HEK293 (cell line): ENCODE measurements around the gene SCRN2.

ENCODE experiments used
- CTCF ChIA-PET: fragments of 350-600 bp; formaldehyde crosslinking; extraction: SDS; loops from one replicate; lab custom pipeline; 2021; ENCODE audit warnings: antibody characterized with exemption; lab: Yijun Ruan, JAX
- POLR2A ChIA-PET: fragments of 300-600 bp; formaldehyde crosslinking; extraction: SDS; loops from one replicate; lab custom pipeline; 2020; ENCODE audit warnings: antibody characterized with exemption, inconsistent platforms; lab: Yijun Ruan, JAX
- H3K27ac ChIP-seq: fragments of 200-500 bp; sonication (Bioruptor generic); 2 replicates; pipeline ENCODE4 v1.5.1; 2014; ENCODE audit warnings: low read depth, low read length, control low read depth, inconsistent platforms; ENCODE audit errors: extremely low read depth
- H3K36me3 ChIP-seq, 2 experiments: fragments of 200-500 bp in 1 of 2; sonication (Bioruptor generic) in 1 of 2; 1 replicate in 1 of 2; 2 replicates in 1 of 2; pipeline ENCODE4 v1.5.1; 2014 to 2017; ENCODE audit warnings: inconsistent platforms in 2 of 2, low read length in 2 of 2; ENCODE audit not compliant: control insufficient read depth in 2 of 2, insufficient read depth in 1 of 2
- H3K4me1 ChIP-seq: fragments of 200-500 bp; sonication (Bioruptor generic); 2 replicates; pipeline ENCODE4 v1.5.1; 2014; ENCODE audit warnings: mild to moderate bottlenecking, low read length, inconsistent platforms; ENCODE audit not compliant: control insufficient read depth, insufficient read depth
- H3K4me3 ChIP-seq: 2 replicates; pipeline ENCODE4 v1.5.1; 2011; ENCODE audit warnings: low read depth, mild to moderate bottlenecking, control low read depth, low read length, moderate library complexity
- H3K9me3 ChIP-seq: fragments of 200-500 bp; sonication (Bioruptor generic); 2 replicates; pipeline ENCODE4 v1.5.1; 2014; ENCODE audit warnings: low read depth, low read length, inconsistent platforms; ENCODE audit not compliant: control insufficient read depth, insufficient read depth
- GLIS2 ChIP-seq: fragments of 450-650 bp; formaldehyde crosslinking; IDR thresholded peaks from 2 replicates; pipeline ENCODE4 v1.5.1; 2016; ENCODE audit warnings: missing biosample characterization, missing genetic modification characterization
- IKZF3 ChIP-seq: fragments of 450-650 bp; IDR thresholded peaks from 2 replicates; pipeline ENCODE4 v1.5.0; 2018; ENCODE audit warnings: missing biosample characterization, mild to moderate bottlenecking, missing genetic modification characterization, moderate library complexity
- KLF1 ChIP-seq: fragments of 450-650 bp; formaldehyde crosslinking; IDR thresholded peaks from 2 replicates; pipeline ENCODE4 v1.5.1; 2016; ENCODE audit warnings: missing biosample characterization, missing genetic modification characterization
- KLF16 ChIP-seq: fragments of 450-650 bp; formaldehyde crosslinking; IDR thresholded peaks from 2 replicates; pipeline ENCODE4 v1.5.1; 2017; ENCODE audit warnings: missing biosample characterization, missing genetic modification characterization
- OVOL3 ChIP-seq: fragments of 450-650 bp; formaldehyde crosslinking; IDR thresholded peaks from 2 replicates; pipeline ENCODE4 v1.5.1; 2016; ENCODE audit warnings: missing biosample characterization, missing genetic modification characterization
- PRDM1 ChIP-seq: fragments of 450-650 bp; formaldehyde crosslinking; IDR thresholded peaks from 2 replicates; pipeline ENCODE4; 2016; ENCODE audit warnings: missing biosample characterization, missing genetic modification characterization
- SCRT2 ChIP-seq: fragments of 450-650 bp; formaldehyde crosslinking; IDR thresholded peaks from 2 replicates; pipeline ENCODE4 v1.5.1; 2016; ENCODE audit warnings: missing biosample characterization, missing genetic modification characterization
- ZBTB26 ChIP-seq: fragments of 450-650 bp; formaldehyde crosslinking; optimal IDR thresholded peaks from 2 replicates; pipeline ENCODE3; 2016; ENCODE audit warnings: missing biosample characterization, mild to moderate bottlenecking, missing genetic modification characterization
- ZEB2 ChIP-seq: fragments of 450-650 bp; formaldehyde crosslinking; IDR thresholded peaks from 2 replicates; pipeline ENCODE4 v1.5.1; 2016; ENCODE audit warnings: missing biosample characterization, missing genetic modification characterization
- ZFP37 ChIP-seq: fragments of 450-650 bp; formaldehyde crosslinking; IDR thresholded peaks from 2 replicates; pipeline ENCODE4 v1.5.1; 2016; ENCODE audit warnings: missing biosample characterization, missing genetic modification characterization
- ZNF10 ChIP-seq: fragments of 450-650 bp; formaldehyde crosslinking; IDR thresholded peaks from 2 replicates; pipeline ENCODE4 v1.5.1; 2017; ENCODE audit warnings: missing biosample characterization, missing genetic modification characterization
- ZNF132 ChIP-seq: fragments of 450-650 bp; formaldehyde crosslinking; IDR thresholded peaks from 2 replicates; pipeline ENCODE4 v1.5.1; 2017; ENCODE audit warnings: missing biosample characterization, missing genetic modification characterization, borderline replicate concordance
- ZNF175 ChIP-seq: fragments of 450-650 bp; formaldehyde crosslinking; IDR thresholded peaks from 2 replicates; pipeline ENCODE4 v1.5.1; 2016; ENCODE audit warnings: missing biosample characterization, missing genetic modification characterization
- ZNF23 ChIP-seq: fragments of 450-650 bp; formaldehyde crosslinking; IDR thresholded peaks from 2 replicates; pipeline ENCODE4 v1.5.1; 2016; ENCODE audit warnings: missing biosample characterization, missing genetic modification characterization, borderline replicate concordance
- ZNF26 ChIP-seq: fragments of 450-650 bp; formaldehyde crosslinking; IDR thresholded peaks from 2 replicates; pipeline ENCODE4 v1.5.1; 2016; ENCODE audit warnings: missing biosample characterization, missing genetic modification characterization
- ZNF473 ChIP-seq: fragments of 450-650 bp; formaldehyde crosslinking; IDR thresholded peaks from 2 replicates; pipeline ENCODE4 v1.5.1; 2017; ENCODE audit warnings: missing biosample characterization, missing genetic modification characterization
- ZNF510 ChIP-seq: fragments of 450-650 bp; formaldehyde crosslinking; IDR thresholded peaks from 2 replicates; pipeline ENCODE4 v1.5.1; 2018; ENCODE audit warnings: mild to moderate bottlenecking, missing genetic modification characterization, missing biosample characterization; ENCODE audit not compliant: insufficient replicate concordance
- ZNF560 ChIP-seq: fragments of 450-650 bp; formaldehyde crosslinking; IDR thresholded peaks from 2 replicates; pipeline ENCODE4 v1.5.1; 2017; ENCODE audit warnings: missing biosample characterization, missing genetic modification characterization, borderline replicate concordance
- ZNF621 ChIP-seq: fragments of 450-650 bp; formaldehyde crosslinking; IDR thresholded peaks from 2 replicates; pipeline ENCODE4 v1.5.1; 2017; ENCODE audit warnings: missing biosample characterization, missing genetic modification characterization
- ZNF654 ChIP-seq: fragments of 450-650 bp; formaldehyde crosslinking; IDR thresholded peaks from 2 replicates; pipeline ENCODE4 v1.5.1; 2016; ENCODE audit warnings: low read depth, missing biosample characterization, missing genetic modification characterization
- ZNF670 ChIP-seq: fragments of 450-650 bp; formaldehyde crosslinking; IDR thresholded peaks from 2 replicates; pipeline ENCODE4 v1.5.1; 2016; ENCODE audit warnings: missing biosample characterization, missing genetic modification characterization, low read depth
- ZNF76 ChIP-seq: fragments of 450-650 bp; formaldehyde crosslinking; IDR thresholded peaks from 2 replicates; pipeline ENCODE4; 2016; ENCODE audit warnings: low read depth, missing biosample characterization, missing genetic modification characterization, borderline replicate concordance
- ZNF843 ChIP-seq: fragments of 450-650 bp; formaldehyde crosslinking; IDR thresholded peaks from 2 replicates; pipeline ENCODE4 v1.5.1; 2016; ENCODE audit warnings: missing biosample characterization, missing genetic modification characterization

The SCRN2 gene

GRCh38 chr17:47841488-47842291 is 617 bp upstream of the SCRN2 start:
- ChIA-PET CTCF (interaction anchor here (0.6 to 19.4 kb wide), 26 partner anchors 10 to 1179 kb away, joined by 3 to 837 read pairs (median 5); partner anchors contain the start of genes CDK5RAP3, LRRC46, MRPL10 and PNPO), POLR2A (interaction anchor here (0.7 to 2.6 kb wide), 15 partner anchors 9 to 207 kb away, joined by 3 to 35 read pairs (median 5); partner anchors contain the start of genes CDK5RAP3, LRRC46, MRPL10 and NFE2L1)
- TF ChIP-seq ZNF510 (tag by site-specific recombination) = no peak
- TF ChIP-seq PRDM1 (tag by site-specific recombination) = peak; percentile 69
- TF ChIP-seq IKZF3 (tag by site-specific recombination) = 0 out of 2 replicates have a peak, but pooled peaks have one; percentile 33
- no peaks in the 10 kb centered on the region; the same call in 1 of the 2 replicates for H3K4me1 ChIP-seq
- H3K4me3 ChIP-seq = no peak overlapping the region
- peaks cover 0 to 29% of the 10 kb centered on the region in 2 experiments; a peak in 1 of 3 replicates for H3K36me3 ChIP-seq
- no peak overlapping the region for H3K27ac ChIP-seq
- no peaks in the 10 kb centered on the region for H3K9me3 ChIP-seq

GRCh38 chr17:47840001-47840741 is 902 bp downstream of the SCRN2 start:
- Histone ChIP-seq H3K4me3 (peak overlapping the region; percentile 82), H3K4me1 (no peaks in the 10 kb centered on the region; the same call in 1 of the 2 replicates), H3K36me3 (peaks cover 0 to 44% of the 10 kb centered on the region in 2 experiments; a peak in 1 of 3 replicates), H3K27ac (peak overlapping the region; percentile 24; the same call in 1 of the 2 replicates), H3K9me3 (no peaks in the 10 kb centered on the region)
- ChIA-PET CTCF (interaction anchor here (0.6 to 19.4 kb wide), 18 partner anchors 9 to 770 kb away, joined by 3 to 837 read pairs (median 6); partner anchors contain the start of genes CDK5RAP3, LRRC46, MRPL10 and OSBPL7), POLR2A (interaction anchor here (0.7 to 2.6 kb wide), 10 partner anchors 9 to 208 kb away, joined by 3 to 35 read pairs (median 8); partner anchors contain the start of genes CDK5RAP3, LRRC46, MRPL10 and NFE2L1)
- TF ChIP-seq SCRT2 (peak; percentile 55), ZNF560 (tag by site-specific recombination) (no peak), ZNF76 (peak; percentile 82)

- Histone ChIP-seq H3K27ac (no peak overlapping the region), H3K9me3 (no peaks in the 10 kb centered on the region), H3K36me3 (peaks cover 0 to 47% of the 10 kb centered on the region in 2 experiments; a peak in 1 of 3 replicates), H3K4me1 (no peaks in the 10 kb centered on the region; the same call in 1 of the 2 replicates)
- CTCF ChIA-PET = interaction anchor here (0.7 to 19.4 kb wide), 3 partner anchors 17 to 132 kb away, joined by 4 to 837 read pairs (median 5); partner anchors contain the start of genes CDK5RAP3, OSBPL7 and SP2
- TF ChIP-seq ZNF670 = no peak
- TF ChIP-seq ZFP37 = no peak
- peak; percentile 59; the same call in 1 of the 2 replicates for TF ChIP-seq SCRT2
- no peak for TF ChIP-seq ZNF175 (tag by site-specific recombination)
- TF ChIP-seq ZNF10 (tag by site-specific recombination) = no peak
- TF ChIP-seq, all 188 proteins: peak for 1
- no peak overlapping the region for H3K4me3 ChIP-seq
- POLR2A ChIA-PET = interaction anchor here (1.0 to 2.6 kb wide), 2 partner anchors 7 to 56 kb away, joined by 4 to 27 read pairs; partner anchors contain the start of genes LRRC46, MRPL10 and SP2
These were observed 2.0 kb downstream of the SCRN2 start for GRCh38 chr17:47839071-47839470.

GRCh38 chr17:47838636-47839035 is 2.4 kb downstream of the SCRN2 start:
- Histone ChIP-seq H3K36me3 (peaks cover 0 to 47% of the 10 kb centered on the region in 2 experiments; a peak in 1 of 3 replicates), H3K4me3 (no peak overlapping the region), H3K27ac (no peak overlapping the region), H3K9me3 (no peaks in the 10 kb centered on the region), H3K4me1 (no peaks in the 10 kb centered on the region; the same call in 1 of the 2 replicates)
- ChIA-PET CTCF (interaction anchor here (1.7 to 19.4 kb wide), 2 partner anchors 48 to 132 kb away, joined by 5 to 837 read pairs; partner anchors contain the start of genes CDK5RAP3 and SP2), POLR2A (interaction anchor here (1.0 to 1.2 kb wide), 2 partner anchors 55 to 57 kb away, joined by 4 read pairs; partner anchors contain the start of gene SP2)
- TF ChIP-seq ZEB2 (tag by site-specific recombination) = no peak
- no peak for TF ChIP-seq ZNF473 (tag by site-specific recombination)
- TF ChIP-seq ZNF621 = no peak
- no peak for TF ChIP-seq KLF16
- TF ChIP-seq ZNF654 (tag by site-specific recombination) = no peak
- no peak for TF ChIP-seq OVOL3
- TF ChIP-seq GLIS2 (tag by site-specific recombination) = no peak
- no peak for TF ChIP-seq KLF1
- no peak for TF ChIP-seq ZBTB26
- TF ChIP-seq ZNF132 (tag by site-specific recombination) = no peak
- no peak for TF ChIP-seq ZNF843 (tag by site-specific recombination)
- no peak for TF ChIP-seq ZNF26 (tag by site-specific recombination)
- no peak for TF ChIP-seq ZNF23 (tag by site-specific recombination)
